Loucy (cell line): ENCODE data around the gene CDA.

Experiments used
- CTCF ChIP-seq: fragments of 200-600 bp; sonication (generic); conservative IDR thresholded peaks from 2 replicates; pipeline ENCODE4 v1.5.1; 2014; ENCODE audit warnings: mild to moderate bottlenecking, antibody characterized with exemption, low read length
- EZH2phosphoT487 ChIP-seq: fragments of 200-600 bp; IDR thresholded peaks from 2 replicates; pipeline ENCODE4 v1.6.1; 2018; ENCODE audit warnings: antibody characterized with exemption, mild to moderate bottlenecking, moderate library complexity, borderline replicate concordance

GRCh38 chr1:20634594-20635084 lies 45.7 kb downstream of the CDA start:
- TF ChIP-seq CTCF: no peak
- TF ChIP-seq EZH2phosphoT487: no peak
